Upper lobe of right lung (tissue), 1 donor: ENCODE results near the gene DYRK3. TPM values are rescaled to one million over a fixed set of nuclear protein-coding genes. Genes with fewer than 3 reads are reported as not detected.

Experiments used
- ATAC-seq: fragments of 200-7000 bp; cut with Tn5 transposase; one replicate; pipeline ENCODE4 v1.9.1; 2020; ENCODE audit warnings: mild to moderate bottlenecking, moderate library complexity
- DNase-seq: peaks from one replicate; pipeline ENCODE4 v3.0.0-alpha.2; 2020
- H3K27ac ChIP-seq: fragments of 200-600 bp; one replicate; pipeline ENCODE4 v1.8.0; 2022
- H3K27me3 ChIP-seq: fragments of 200-600 bp; one replicate; pipeline ENCODE4 v1.8.0; 2022; ENCODE audit warnings: mild to moderate bottlenecking
- H3K36me3 ChIP-seq: fragments of 200-600 bp; one replicate; pipeline ENCODE4 v1.8.0; 2022
- H3K4me1 ChIP-seq: fragments of 200-600 bp; one replicate; pipeline ENCODE4 v1.8.0; 2022
- H3K4me3 ChIP-seq: fragments of 200-600 bp; one replicate; pipeline ENCODE4 v1.8.0; 2022; ENCODE audit warnings: mild to moderate bottlenecking
- H3K9me3 ChIP-seq: fragments of 200-600 bp; one replicate; pipeline ENCODE4 v1.8.0; 2022
- CTCF ChIP-seq: fragments of 200-600 bp; IDR thresholded peaks from one replicate; pipeline ENCODE4 v1.8.0; 2022; ENCODE audit warnings: antibody characterized with exemption
- intact Hi-C: fragments of 100-400 bp; cut with DNase I; formaldehyde crosslinking; loops from one replicate; pipeline ENCODE4 v1.11.0; 2022
- long read RNA-seq: library from polyadenylated mRNA; unstranded; transcript quantifications from one replicate; pipeline ENCODE4 v2.0.0, GENCODE V29; 2021
- total RNA-seq: library from RNA; stranded (reverse); fragmentation: NEBNext Ultra II Directional; extraction: Animal tissue kit (Norgen Biotek cat#: 25700); gene quantifications from one replicate; pipeline ENCODE4 v1.2.1, GENCODE V29; 2021
- donor health status: DM: no; HTN: yes; CAD: no; lungs with severe emphysema.

The DYRK3 gene
- 8.1 TPM for total RNA-seq
- long read RNA-seq, partial matches to known transcripts = 0 of 3 reads
- long read RNA-seq, other reads (novel, unspliced or antisense) = 0 of 3 reads

GRCh38 chr1:206635080-206635977 lies at the start of gene DYRK3:
TSS of gene DYRK3 (plus strand) at chr1:206635536. CDS start at chr1:206635704, 168 bp downstream.
- no peaks in the 10 kb centered on the region for H3K27me3 ChIP-seq
- intact Hi-C loops = no loop called here
- H3K4me1 ChIP-seq = peaks cover 24% of the 10 kb centered on the region
- H3K36me3 ChIP-seq = no peaks in the 10 kb centered on the region
- peak within 1 kb of the TSS; percentile 44 for H3K27ac ChIP-seq
- H3K4me3 ChIP-seq = peak within 1 kb of the TSS; percentile 92
- DNase-seq (peak; percentile 98), ATAC-seq (peak; percentile 99)
- no peaks in the 10 kb centered on the region for H3K9me3 ChIP-seq
- peak; percentile 24 for TF ChIP-seq CTCF

GRCh38 chr1:206586501-206587445 lies 48.6 kb upstream of the DYRK3 start:
- no peak overlapping the region for H3K27ac ChIP-seq
- intact Hi-C loops = loop anchor here (10.0 kb wide), 1 partner anchor 92 kb away; no protein-coding TSS in a partner anchor
- TF ChIP-seq CTCF = no peak

DNA sequence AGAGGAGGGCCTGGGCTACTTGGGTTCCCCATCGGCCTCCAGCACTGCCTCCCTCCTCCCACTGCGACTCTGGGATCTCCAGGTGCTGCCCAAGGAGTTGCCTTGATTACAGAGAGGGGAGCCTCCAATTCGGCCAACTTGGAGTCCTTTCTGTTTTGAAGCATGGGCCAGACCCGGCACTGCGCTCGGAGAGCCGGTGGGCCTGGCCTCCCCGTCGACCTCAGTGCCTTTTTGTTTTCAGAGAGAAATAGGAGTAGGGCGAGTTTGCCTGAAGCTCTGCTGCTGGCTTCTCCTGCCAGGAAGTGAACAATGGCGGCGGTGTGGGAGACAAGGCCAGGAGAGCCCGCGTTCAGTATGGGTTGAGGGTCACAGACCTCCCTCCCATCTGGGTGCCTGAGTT lies 47.4 kb upstream of the DYRK3 start:
- ATAC-seq (no peak), DNase-seq (no peak)
- Histone ChIP-seq H3K36me3 (peaks cover 92% of the 10 kb centered on the region), H3K9me3 (no peaks in the 10 kb centered on the region), H3K4me1 (peaks cover 28% of the 10 kb centered on the region), H3K4me3 (no peak overlapping the region), H3K27ac (no peak overlapping the region), H3K27me3 (no peaks in the 10 kb centered on the region)
- intact Hi-C loops = loop anchor here (10.0 kb wide), 1 partner anchor 93 kb away; no protein-coding TSS in a partner anchor
- TF ChIP-seq CTCF = no peak

More at GRCh38 chr1:206586501-206587445, 48.6 kb upstream of the DYRK3 start:
- no peaks in the 10 kb centered on the region for H3K9me3 ChIP-seq
- H3K4me3 ChIP-seq = no peak overlapping the region
- peaks cover 36% of the 10 kb centered on the region for H3K4me1 ChIP-seq
- H3K27me3 ChIP-seq = no peaks in the 10 kb centered on the region
- H3K36me3 ChIP-seq = peaks cover 80% of the 10 kb centered on the region
- no peak for ATAC-seq
- DNase-seq = no peak

GRCh38 chr1:206588492-206588891 lies 46.8 kb upstream of the DYRK3 start:
- DNase-seq = no peak
- intact Hi-C loops = loop anchor here (10.0 kb wide), 1 partner anchor 94 kb away; no protein-coding TSS in a partner anchor
- H3K27ac ChIP-seq = peak overlapping the region; percentile 47

More at GRCh38 chr1:206588492-206588891, 46.8 kb upstream of the DYRK3 start:
- Histone ChIP-seq H3K27me3 (no peaks in the 10 kb centered on the region), H3K9me3 (no peaks in the 10 kb centered on the region), H3K36me3 (peaks cover 92% of the 10 kb centered on the region), H3K4me3 (no peak overlapping the region), H3K4me1 (peaks cover 23% of the 10 kb centered on the region)
- no peak for TF ChIP-seq CTCF
- no peak for ATAC-seq
